Measurements from ENCODE around the gene IKZF5. TPM values are rescaled to one million over a fixed set of nuclear protein-coding genes. Genes with fewer than 3 reads are reported as not detected.

Gene IKZF5
- total and polyA plus RNA-seq, 11 donors = 5.0 to 16.5 (median 8.2) TPM

DNA sequence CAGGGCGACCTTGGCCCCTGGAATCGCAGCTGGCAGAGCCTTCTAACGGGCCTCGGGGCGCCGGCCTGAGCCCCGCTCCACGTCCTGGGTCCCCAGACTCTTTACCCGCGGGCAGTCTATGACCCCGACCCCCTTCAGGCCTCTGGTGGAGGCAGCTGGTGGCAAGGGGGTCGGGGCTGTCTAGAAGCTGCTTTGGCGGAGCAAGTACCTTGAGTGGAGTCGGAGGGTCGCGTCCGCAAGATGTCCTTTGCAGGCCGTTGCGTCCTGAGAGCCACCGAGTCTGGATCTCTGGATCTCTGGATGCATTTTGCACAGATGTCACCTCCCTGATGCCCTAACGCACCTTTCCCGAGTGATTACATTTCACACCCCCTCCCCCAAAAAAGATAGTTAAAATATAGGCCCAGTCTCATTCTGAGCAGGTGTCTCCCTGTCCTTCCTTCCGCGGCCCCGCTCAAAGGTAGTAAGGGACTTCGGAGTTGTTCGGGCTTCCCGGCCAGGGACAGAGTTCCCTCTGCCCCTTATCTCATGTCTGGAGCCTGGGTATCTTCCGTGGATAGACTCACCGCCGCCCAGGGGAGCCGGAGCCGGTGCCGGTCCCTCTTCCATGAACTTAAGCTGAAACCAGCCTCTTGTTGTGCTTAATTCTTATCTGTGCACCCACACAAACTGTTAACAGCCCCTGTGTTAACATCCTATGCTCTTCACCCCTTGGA lies 668 bp upstream of the IKZF5 start:
- peaks cover 0 to 10% (median 0%) of the 10 kb centered on the region in 9 donors for H3K36me3 ChIP-seq
- H3K9me3 ChIP-seq = no peaks in the 10 kb centered on the region
- WGBS, 4 donors = 0 to 1% (median 0%) methylated on average over 22 to 34 of the region's 34 CpGs
- peak overlapping the region; percentile 62 to 99 (median 90) for H3K4me3 ChIP-seq
- TF ChIP-seq, protein P1, sequence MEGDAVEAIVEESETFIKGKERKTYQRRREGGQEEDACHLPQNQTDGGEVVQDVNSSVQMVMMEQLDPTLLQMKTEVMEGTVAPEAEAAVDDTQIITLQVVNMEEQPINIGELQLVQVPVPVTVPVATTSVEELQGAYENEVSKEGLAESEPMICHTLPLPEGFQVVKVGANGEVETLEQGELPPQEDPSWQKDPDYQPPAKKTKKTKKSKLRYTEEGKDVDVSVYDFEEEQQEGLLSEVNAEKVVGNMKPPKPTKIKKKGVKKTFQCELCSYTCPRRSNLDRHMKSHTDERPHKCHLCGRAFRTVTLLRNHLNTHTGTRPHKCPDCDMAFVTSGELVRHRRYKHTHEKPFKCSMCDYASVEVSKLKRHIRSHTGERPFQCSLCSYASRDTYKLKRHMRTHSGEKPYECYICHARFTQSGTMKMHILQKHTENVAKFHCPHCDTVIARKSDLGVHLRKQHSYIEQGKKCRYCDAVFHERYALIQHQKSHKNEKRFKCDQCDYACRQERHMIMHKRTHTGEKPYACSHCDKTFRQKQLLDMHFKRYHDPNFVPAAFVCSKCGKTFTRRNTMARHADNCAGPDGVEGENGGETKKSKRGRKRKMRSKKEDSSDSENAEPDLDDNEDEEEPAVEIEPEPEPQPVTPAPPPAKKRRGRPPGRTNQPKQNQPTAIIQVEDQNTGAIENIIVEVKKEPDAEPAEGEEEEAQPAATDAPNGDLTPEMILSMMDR (IDR thresholded peaks at IDR 0.05) = no peak
- no peak for TF ChIP-seq POLR2A (IDR thresholded peaks at IDR 0.05)
- ATAC-seq (peak in 2 of 4 donors; percentile 1 to 38), DNase-seq (peak in 3 of 5 donors; percentile 8 to 61 (median 28))
- H3K27me3 ChIP-seq = no peaks in the 10 kb centered on the region
- H3K27ac ChIP-seq = peak overlapping the region; percentile 65 to 95 (median 82)
- intact Hi-C loops (cut with DNase I) = loop anchor here in 5 of 10 donors (2.0 to 10.0 kb wide), 4 partner anchors 28 to 148 kb away; partner anchors contain the start of genes BUB3 (in 4 of the 5) and PSTK (in 1 of the 5)
- H3K4me1 ChIP-seq = peaks cover 0 to 46% (median 32%) of the 10 kb centered on the region in 12 donors

- Histone ChIP-seq H3K9me3 (no peaks in the 10 kb centered on the region), H3K36me3 (peaks cover 0 to 10% (median 0%) of the 10 kb centered on the region in 9 donors), H3K27me3 (no peaks in the 10 kb centered on the region), H3K4me1 (peaks cover 0 to 56% (median 34%) of the 10 kb centered on the region in 12 donors), H3K27ac (peak overlapping the region in 11 of 12 donors; percentile 80 to 95 (median 88)), H3K4me3 (peak overlapping the region; percentile 66 to 99 (median 90))
- DNase-seq (peak in 1 of 5 donors; percentile 10), ATAC-seq (peak in 2 of 4 donors; percentile 46 to 49)
- TF ChIP-seq POLR2A (IDR thresholded peaks at IDR 0.05) = no peak
- TF ChIP-seq, protein P1 (IDR thresholded peaks at IDR 0.05) = no peak
- intact Hi-C loops (cut with DNase I) = loop anchor here in 5 of 10 donors (1.0 to 10.0 kb wide), 5 partner anchors 27 to 150 kb away; partner anchors contain the start of genes BUB3 (in 4 of the 5) and PSTK (in 2 of the 5)
- 3% methylated on average over 20 to 30 of the region's 30 CpGs for WGBS, 4 donors
These were observed 839 bp downstream of the IKZF5 start for GRCh38 chr10:123007558-123008354.

DNA sequence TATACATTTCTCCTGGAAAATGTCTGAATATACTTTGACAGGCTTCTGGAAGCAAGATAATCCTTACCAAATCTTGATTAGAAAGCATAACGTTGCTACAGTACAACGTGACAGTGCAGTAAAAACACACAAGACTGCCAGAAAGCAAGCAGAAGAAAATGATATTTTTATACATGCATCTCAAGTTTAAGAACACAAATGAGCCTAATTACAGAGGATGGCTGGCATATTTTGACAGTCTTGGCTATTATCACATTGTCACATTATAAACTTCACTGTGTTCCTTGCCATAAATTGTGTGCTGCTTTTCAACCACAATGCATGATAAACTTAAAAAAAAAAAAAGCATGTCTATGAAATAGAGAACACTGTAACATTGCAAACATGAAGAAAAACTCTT lies 4.3 kb downstream of the IKZF5 start:
- Histone ChIP-seq H3K9me3 (no peaks in the 10 kb centered on the region), H3K36me3 (peaks cover 0 to 10% (median 0%) of the 10 kb centered on the region in 9 donors), H3K4me3 (no peak overlapping the region), H3K27me3 (no peaks in the 10 kb centered on the region), H3K27ac (no peak overlapping the region), H3K4me1 (peaks cover 0 to 50% (median 29%) of the 10 kb centered on the region in 12 donors)
- TF ChIP-seq POLR2A (IDR thresholded peaks at IDR 0.05) = no peak
- TF ChIP-seq, protein P1 (IDR thresholded peaks at IDR 0.05) = no peak
- DNase-seq (no peak), ATAC-seq (no peak)
- 27 to 42% (median 36%) methylated on average over 2 of the region's 2 CpGs for WGBS, 4 donors
- intact Hi-C loops (cut with DNase I) = loop anchor here in 3 of 10 donors (10.0 kb wide), 1 partner anchor 151 kb away; the partner anchor contains the start of gene BUB3 (in 3 of the 3)
